ENCODE results near the gene JMJD1C. TPM values are rescaled to one million over a fixed set of nuclear protein-coding genes. Genes with fewer than 3 reads are reported as not detected.

JMJD1C gene
- total RNA-seq, 2 experiments from 2014 or later, result 99.2 to 118 TPM

GRCh38 chr10:63214571-63214970, 251.2 kb downstream of the JMJD1C start:
- no peaks in the 10 kb centered on the region for H3K9me2 ChIP-seq (ENCODE audit: insufficient read depth, low read length)
- ChIA-PET CTCF (ENCODE audit: unreplicated experiment) (no interaction called here), POLR2A (interaction anchor here (0.5 to 1.5 kb wide), 3 partner anchors 140 to 415 kb away, joined by 3 to 4 read pairs (median 4); no protein-coding TSS in a partner anchor)
- H4K20me1 ChIP-seq (ENCODE audit: insufficient read depth, low read length), result peaks cover 44% of the 10 kb centered on the region
- H3K36me3 ChIP-seq (ENCODE audit: insufficient read depth, low read length), result peaks cover 75% of the 10 kb centered on the region
- H3K9me3 ChIP-seq (ENCODE audit: low read length), result peaks cover 6% of the 10 kb centered on the region
- DNase-seq (ENCODE audit: low spot score), result no peak
- H2AFZ ChIP-seq (ENCODE audit: low read length), result no peak overlapping the region
- H3K79me2 ChIP-seq (ENCODE audit: insufficient read depth, low read depth, low read length), result peaks cover 99% of the 10 kb centered on the region
- H3K4me2 ChIP-seq (ENCODE audit: low read length), result no peak overlapping the region
- TSS peak; percentile 66 for BruUV-seq (replicated peaks)
- intact Hi-C loops (cut with micrococcal nuclease; ENCODE audit: unreplicated experiment), result no loop called here
- peaks cover 23% of the 10 kb centered on the region for H3K4me1 ChIP-seq (ENCODE audit: insufficient read depth, low read length, poor library complexity, severe bottlenecking)
- no peak for TF ChIP-seq CTCF (conservative IDR thresholded peaks at IDR 0.05; ENCODE audit: low read length)
- no peak for TF ChIP-seq EZH2phosphoT487 (IDR thresholded peaks at IDR 0.05; ENCODE audit: borderline replicate concordance, low read depth, low read length)
- H3K4me3 ChIP-seq (ENCODE audit: low read depth, low read length, poor library complexity, severe bottlenecking), result no peak overlapping the region
- no peak overlapping the region for H3K27ac ChIP-seq (ENCODE audit: low read depth, low read length, poor library complexity, severe bottlenecking)

- H3K9me2 ChIP-seq (ENCODE audit: insufficient read depth, low read length), result no peaks in the 10 kb centered on the region
- intact Hi-C loops (cut with micrococcal nuclease; ENCODE audit: unreplicated experiment), result no loop called here
- peaks cover 14% of the 10 kb centered on the region for H3K4me1 ChIP-seq (ENCODE audit: insufficient read depth, low read length, poor library complexity, severe bottlenecking)
- no peak overlapping the region for H2AFZ ChIP-seq (ENCODE audit: low read length)
- no TSS peak for BruUV-seq (replicated peaks)
- peaks cover 35% of the 10 kb centered on the region; the same call in 1 of the 2 replicates for H4K20me1 ChIP-seq (ENCODE audit: insufficient read depth, low read length)
- H3K4me2 ChIP-seq (ENCODE audit: low read length), result no peak overlapping the region
- DNase-seq (ENCODE audit: low spot score), result no peak
- no peak for TF ChIP-seq EZH2phosphoT487 (IDR thresholded peaks at IDR 0.05; ENCODE audit: borderline replicate concordance, low read depth, low read length)
- TF ChIP-seq CTCF (conservative IDR thresholded peaks at IDR 0.05; ENCODE audit: low read length), result no peak
- ChIA-PET POLR2A (interaction anchor here (0.5 to 1.5 kb wide), 8 partner anchors 11 to 832 kb away, joined by 3 to 6 read pairs (median 3); no protein-coding TSS in a partner anchor), CTCF (ENCODE audit: unreplicated experiment) (no interaction called here)
- no peak overlapping the region for H3K27ac ChIP-seq (ENCODE audit: low read depth, low read length, poor library complexity, severe bottlenecking)
- peaks cover 78% of the 10 kb centered on the region for H3K36me3 ChIP-seq (ENCODE audit: insufficient read depth, low read length)
- H3K9me3 ChIP-seq (ENCODE audit: low read length), result peaks cover 6% of the 10 kb centered on the region
- no peak overlapping the region for H3K4me3 ChIP-seq (ENCODE audit: low read depth, low read length, poor library complexity, severe bottlenecking)
- peaks cover 98% of the 10 kb centered on the region for H3K79me2 ChIP-seq (ENCODE audit: insufficient read depth, low read depth, low read length)
Observed at GRCh38 chr10:63213489-63213888, 252.3 kb downstream of the JMJD1C start.

DNA sequence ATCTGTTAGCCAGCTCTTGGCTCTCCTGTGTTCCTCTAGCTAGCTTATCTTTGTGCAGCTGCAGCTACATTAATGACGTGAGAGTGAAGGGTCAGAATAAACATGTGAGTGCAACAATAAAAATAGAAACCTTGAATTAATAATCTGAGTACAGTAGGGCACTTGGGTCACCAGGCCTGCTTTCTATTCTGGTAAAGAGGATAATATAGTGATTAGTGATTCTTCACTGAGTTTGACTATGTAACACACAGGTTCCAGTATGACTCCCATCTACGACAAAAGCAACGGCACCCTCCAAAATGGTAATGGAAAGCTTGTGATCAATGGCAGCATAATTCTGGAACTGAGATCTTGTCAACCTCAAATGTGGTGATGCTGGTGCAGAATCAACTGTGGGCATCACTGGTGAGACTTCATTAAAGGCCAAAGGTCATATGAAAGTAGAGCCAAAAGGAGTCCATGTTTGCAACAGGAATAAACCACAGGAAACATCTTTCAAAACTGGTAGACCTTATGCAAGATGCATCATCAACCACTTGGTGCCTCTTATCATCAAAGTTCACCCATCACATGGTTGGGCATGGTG, 255.1 kb downstream of the JMJD1C start:
- BruUV-seq (replicated peaks), result no TSS peak
- DNase-seq (ENCODE audit: low spot score), result no peak
- ChIA-PET CTCF (ENCODE audit: unreplicated experiment) (no interaction called here), POLR2A (interaction anchor here (0.5 to 2.3 kb wide), 3 partner anchors 10 to 351 kb away, joined by 3 to 13 read pairs (median 5); no protein-coding TSS in a partner anchor)
- Histone ChIP-seq H3K9me2 (ENCODE audit: insufficient read depth, low read length) (no peaks in the 10 kb centered on the region), H3K4me1 (ENCODE audit: insufficient read depth, low read length, poor library complexity, severe bottlenecking) (peaks cover 2% of the 10 kb centered on the region), H3K36me3 (ENCODE audit: insufficient read depth, low read length) (peaks cover 92% of the 10 kb centered on the region), H2AFZ (ENCODE audit: low read length) (no peak overlapping the region), H3K4me2 (ENCODE audit: low read length) (no peak overlapping the region), H4K20me1 (ENCODE audit: insufficient read depth, low read length) (peaks cover 31% of the 10 kb centered on the region; the same call in 1 of the 2 replicates), H3K79me2 (ENCODE audit: insufficient read depth, low read depth, low read length) (peaks cover 82% of the 10 kb centered on the region; the same call in 1 of the 2 replicates), H3K4me3 (ENCODE audit: low read depth, low read length, poor library complexity, severe bottlenecking) (no peak overlapping the region), H3K9me3 (ENCODE audit: low read length) (peaks cover 6% of the 10 kb centered on the region), H3K27ac (ENCODE audit: low read depth, low read length, poor library complexity, severe bottlenecking) (no peak overlapping the region)
- intact Hi-C loops (cut with micrococcal nuclease; ENCODE audit: unreplicated experiment), result no loop called here
- TF ChIP-seq EZH2phosphoT487 (IDR thresholded peaks at IDR 0.05; ENCODE audit: borderline replicate concordance, low read depth, low read length) (no peak), CTCF (conservative IDR thresholded peaks at IDR 0.05; ENCODE audit: low read length) (no peak)
